GM19035 (cell line): ENCODE data around the gene CHST1.

ENCODE experiments used
- ATAC-seq: cut with Tn5 transposase; IDR thresholded peaks from one replicate; pipeline ENCODE4 v1.9.1; 2021; ENCODE audit not compliant: unreplicated experiment

The CHST1 gene

GRCh38 chr11:45607995-45608394 is 57.4 kb downstream of the CHST1 start:
- no peak for ATAC-seq

DNA sequence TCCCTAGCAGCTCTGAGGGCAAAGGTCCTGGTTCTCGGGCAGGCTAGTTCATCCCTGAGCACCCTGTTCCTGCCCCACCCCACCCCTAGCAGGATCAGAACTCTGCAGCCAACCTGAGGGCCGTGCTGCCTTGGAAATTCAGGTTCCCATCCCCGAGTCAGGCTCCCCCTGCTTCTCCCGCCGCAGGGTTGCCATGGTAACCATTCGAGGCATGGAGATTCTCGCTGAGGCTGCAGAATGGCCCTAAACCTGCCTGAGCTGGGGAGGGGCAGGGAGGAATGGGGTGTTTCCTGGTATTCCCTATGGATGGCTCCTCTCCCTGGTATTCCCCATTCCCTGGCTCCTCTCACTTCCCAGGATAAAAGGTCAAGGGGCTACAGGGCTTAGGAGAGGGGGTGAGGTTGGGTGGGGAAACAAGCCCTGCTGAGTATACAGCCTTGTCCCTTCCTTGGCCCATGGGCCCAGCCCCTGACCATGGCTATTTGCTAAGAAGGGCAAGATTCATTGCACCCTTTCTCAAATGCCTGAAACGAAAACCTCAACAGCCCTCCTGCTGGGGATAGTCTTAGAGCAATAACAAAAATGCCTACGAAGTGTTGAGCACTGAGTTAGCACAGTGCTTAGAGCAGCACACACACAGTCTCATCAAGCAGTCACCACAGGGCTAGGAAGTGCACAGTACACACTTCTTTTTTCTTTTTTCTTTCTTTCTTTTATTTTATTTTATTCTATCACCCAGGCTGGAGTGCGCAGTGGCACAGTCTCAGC is 58.7 kb downstream of the CHST1 start:
- no peak for ATAC-seq

DNA sequence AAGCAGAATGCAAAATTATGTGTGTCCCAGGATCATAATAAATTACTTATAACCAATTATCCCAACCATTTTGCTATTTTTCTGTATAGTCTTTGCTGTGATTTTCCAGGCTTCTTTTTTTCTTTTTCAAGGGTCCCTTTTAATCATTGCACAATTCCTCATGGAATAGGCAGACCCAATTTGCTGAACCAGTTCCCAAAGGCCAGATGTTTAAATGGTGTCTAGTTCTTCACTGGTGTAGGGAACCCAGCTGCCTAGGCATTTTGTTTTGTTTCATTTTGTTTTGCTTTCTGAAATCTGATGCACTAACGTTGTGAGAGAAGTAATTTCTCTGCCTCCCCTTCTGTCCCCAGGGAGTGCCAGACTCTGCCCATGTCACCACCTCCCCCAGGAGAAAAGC is 60.4 kb downstream of the CHST1 start:
- ATAC-seq = no peak

- ATAC-seq = no peak
These were observed 61.3 kb downstream of the CHST1 start for GRCh38 chr11:45603946-45604682.

DNA sequence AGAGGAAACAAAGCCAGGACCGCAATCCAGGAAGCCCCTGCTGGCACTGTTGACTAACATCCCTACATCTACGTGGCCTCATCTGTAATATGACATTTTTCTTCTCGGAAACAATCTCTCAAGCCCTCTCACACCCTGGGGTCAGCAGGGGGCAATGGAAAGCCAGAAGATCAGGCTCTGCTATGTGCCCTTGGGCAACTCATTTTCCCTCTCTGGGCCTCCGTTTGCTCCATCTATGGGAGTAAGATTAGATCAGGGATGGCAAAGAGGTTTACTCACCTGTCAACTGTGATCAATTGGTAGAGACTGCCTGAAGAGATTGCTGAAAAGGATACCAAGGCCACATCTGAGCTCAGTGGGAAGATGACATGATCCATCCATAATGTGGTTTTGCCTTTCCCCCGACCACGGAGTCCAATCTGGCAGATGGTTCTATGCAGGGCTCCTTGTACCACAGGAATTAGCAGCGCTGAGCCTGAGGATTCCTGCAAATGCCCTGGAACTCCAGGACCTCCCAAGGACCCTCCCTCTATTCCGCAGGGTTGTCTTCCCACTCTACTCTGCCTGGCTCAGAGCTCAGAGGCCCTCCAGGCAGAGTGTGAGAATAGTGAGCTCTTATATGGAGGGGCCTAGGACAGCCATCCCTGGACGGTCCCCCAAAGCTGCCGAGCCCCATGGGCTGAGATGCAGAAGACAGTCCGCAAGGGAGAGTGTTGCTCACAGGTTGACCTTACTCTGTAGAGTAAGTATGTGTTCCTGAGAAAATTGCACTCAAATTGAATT is 66.1 kb downstream of the CHST1 start:
- no peak for ATAC-seq
